Activated T-cell treated with anti-CD3 and anti-CD28 coated beads, Interleukin-2, amount 50 U/mL, for 24 hours (primary cell): Measurements from ENCODE around the gene EBI3.
"Not testable (repeated sequence)": the region's sequence is repeated elsewhere in the genome, so short reads cannot be mapped to it uniquely, and the experiment has no call there.

Source experiments
- DNase-seq: peaks from one replicate; pipeline ENCODE4 v3.0.0-alpha.2; 2020
- H3K27ac Mint-ChIP-seq: 2 replicates; pipeline ENCODE4 v1.8.0; 2020; ENCODE audit warnings: mild to moderate bottlenecking, mixed read lengths
- H3K27me3 Mint-ChIP-seq: 2 replicates; pipeline ENCODE4 v1.8.0; 2020; ENCODE audit warnings: mixed read lengths
- H3K36me3 Mint-ChIP-seq: 2 replicates; pipeline ENCODE4 v1.8.0; 2020; ENCODE audit warnings: low read depth, mixed read lengths
- H3K4me1 Mint-ChIP-seq: 2 replicates; pipeline ENCODE4 v1.8.0; 2020; ENCODE audit warnings: low read depth, mixed read lengths
- H3K4me3 Mint-ChIP-seq: 2 replicates; pipeline ENCODE4 v1.8.0; 2020; ENCODE audit warnings: mild to moderate bottlenecking, moderate library complexity, mixed read lengths
- H3K9me3 Mint-ChIP-seq: 2 replicates; pipeline ENCODE4 v1.8.0; 2020; ENCODE audit warnings: mixed read lengths

EBI3 gene

DNA sequence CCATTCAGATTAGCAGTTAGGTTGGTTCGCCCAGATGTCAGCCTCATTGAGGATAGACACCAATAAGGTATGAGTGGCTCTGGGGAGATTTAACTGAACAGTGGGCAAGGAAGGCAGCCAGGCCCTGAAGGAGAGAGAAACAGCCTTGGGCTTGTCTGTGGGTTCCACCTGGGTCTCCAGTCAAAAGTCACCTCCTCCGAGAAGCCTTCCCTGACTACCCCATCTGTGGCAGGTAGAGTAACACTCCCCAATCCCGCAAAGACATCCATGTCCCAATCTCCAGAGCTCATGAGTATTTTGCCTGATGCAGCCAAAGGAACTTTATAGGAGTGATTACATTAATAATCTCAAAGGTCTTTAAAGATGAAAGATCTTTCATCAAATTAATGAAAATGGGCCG lies 9.5 kb downstream of the EBI3 start:
- DNase-seq: no peak
- no peak overlapping the region for H3K27ac Mint-ChIP-seq
- H3K4me1 Mint-ChIP-seq: no peaks in the 10 kb centered on the region
- H3K4me3 Mint-ChIP-seq: no peak overlapping the region
- peaks cover 2% of the 10 kb centered on the region for H3K27me3 Mint-ChIP-seq
- H3K36me3 Mint-ChIP-seq: no peaks in the 10 kb centered on the region
- H3K9me3 Mint-ChIP-seq: peaks cover 5% of the 10 kb centered on the region

DNA sequence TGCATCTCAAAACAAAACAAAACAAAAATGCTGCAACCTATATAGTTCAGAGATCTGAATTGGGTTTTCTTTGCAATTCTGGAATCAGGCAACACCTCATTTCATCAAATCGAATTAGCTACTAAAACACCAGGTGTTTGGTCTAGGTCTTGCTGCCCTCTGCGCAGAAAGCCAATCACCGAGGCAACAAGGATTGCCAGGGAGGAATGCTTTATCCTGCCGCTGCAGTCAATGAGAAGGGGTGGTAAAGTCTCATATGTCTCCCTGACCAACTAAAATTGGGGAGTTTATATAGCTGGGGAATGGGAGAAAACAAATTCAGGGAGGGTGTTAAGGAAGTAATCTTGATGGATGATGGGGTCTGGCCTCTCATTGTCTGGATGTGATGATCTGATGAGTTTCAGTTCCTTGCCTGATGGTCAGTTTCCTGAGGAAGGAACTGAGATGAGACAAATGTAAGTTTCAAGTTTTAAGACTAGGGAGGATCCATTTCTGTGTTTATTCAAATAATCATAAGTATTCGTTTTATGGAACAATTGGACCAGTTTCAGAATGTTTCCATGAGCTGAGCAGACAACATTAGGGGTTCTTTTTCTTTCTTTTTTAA lies 12.6 kb downstream of the EBI3 start:
- DNase-seq: no peak
- Mint-ChIP-seq H3K27ac (no peak overlapping the region), H3K4me1 (peaks cover 6% of the 10 kb centered on the region), H3K9me3 (peaks cover 5% of the 10 kb centered on the region), H3K27me3 (no peaks in the 10 kb centered on the region), H3K4me3 (no peak overlapping the region), H3K36me3 (peaks cover under 1% of the 10 kb centered on the region)

DNA sequence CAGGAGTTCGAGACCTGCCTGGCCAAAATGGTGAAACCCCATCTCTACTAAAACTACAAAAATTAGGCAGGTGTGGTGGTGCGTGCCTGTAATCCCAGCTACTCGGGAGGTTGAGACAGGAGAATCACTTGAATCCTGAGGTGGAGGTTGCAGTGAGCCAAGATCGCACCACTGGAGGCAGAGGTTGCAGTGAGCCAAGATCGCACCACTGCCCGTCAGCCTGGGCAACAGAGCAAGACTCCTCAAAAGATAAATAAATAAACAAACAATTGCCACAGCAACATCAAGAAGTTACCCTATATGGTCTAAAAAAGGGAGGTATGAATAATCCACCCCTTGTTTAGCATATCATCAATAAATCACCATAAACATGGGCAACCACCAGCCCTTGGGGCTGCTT lies 16.6 kb downstream of the EBI3 start:
- H3K36me3 Mint-ChIP-seq: peaks cover 34% of the 10 kb centered on the region
- peak overlapping the region; percentile 86 for H3K4me3 Mint-ChIP-seq
- H3K27ac Mint-ChIP-seq: peak overlapping the region; percentile 98
- H3K27me3 Mint-ChIP-seq, H3K9me3 Mint-ChIP-seq, DNase-seq: not testable (repeated sequence)
- peaks cover 21% of the 10 kb centered on the region for H3K4me1 Mint-ChIP-seq

DNA sequence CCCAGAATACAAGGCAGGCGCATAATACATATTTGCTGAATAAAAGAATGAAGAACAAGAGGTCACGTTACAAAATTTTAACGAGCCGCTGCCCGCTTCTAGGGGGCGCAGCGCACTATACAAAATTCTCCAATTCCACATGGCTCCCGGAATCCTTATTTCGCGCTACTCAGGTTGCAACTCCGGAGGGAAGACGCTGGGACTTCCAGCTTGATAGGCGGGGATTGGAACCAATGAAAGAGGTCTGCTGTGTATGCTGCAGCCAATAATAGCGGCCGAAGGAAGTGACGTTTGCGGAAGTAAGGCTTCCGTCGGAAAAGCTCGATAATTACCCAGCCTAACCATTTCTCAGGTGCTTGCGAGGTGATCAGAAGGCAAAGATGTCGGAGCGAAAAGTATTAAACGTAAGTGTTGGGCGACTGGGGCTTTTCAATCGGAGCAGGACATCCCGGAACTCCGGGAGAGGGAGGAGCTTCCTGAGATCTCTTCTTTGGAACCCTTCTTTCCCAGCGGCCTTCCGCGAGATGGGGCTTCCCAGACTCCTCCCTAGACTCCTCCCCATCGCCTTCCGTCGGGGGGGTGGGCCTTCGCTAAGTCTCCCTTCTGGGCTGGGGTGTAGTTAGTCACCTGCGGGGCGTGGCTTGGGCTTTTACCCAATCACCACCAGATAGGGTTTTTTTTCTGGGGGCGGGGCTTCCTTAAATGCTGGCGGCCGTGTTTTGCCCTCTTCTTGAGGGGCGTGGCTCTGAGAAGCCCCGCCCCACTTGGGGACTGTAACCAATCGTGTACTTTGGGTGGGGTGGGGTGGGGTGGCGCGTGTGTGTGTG lies 17.7 kb downstream of the EBI3 start, which contains the start of gene YJU2:
TSS of gene YJU2 (plus strand) at position 314 of the 827 bp plus-strand sequence. CDS start at position 381, 67 bp downstream.
- H3K36me3 Mint-ChIP-seq: peaks cover 44% of the 10 kb centered on the region

DNA sequence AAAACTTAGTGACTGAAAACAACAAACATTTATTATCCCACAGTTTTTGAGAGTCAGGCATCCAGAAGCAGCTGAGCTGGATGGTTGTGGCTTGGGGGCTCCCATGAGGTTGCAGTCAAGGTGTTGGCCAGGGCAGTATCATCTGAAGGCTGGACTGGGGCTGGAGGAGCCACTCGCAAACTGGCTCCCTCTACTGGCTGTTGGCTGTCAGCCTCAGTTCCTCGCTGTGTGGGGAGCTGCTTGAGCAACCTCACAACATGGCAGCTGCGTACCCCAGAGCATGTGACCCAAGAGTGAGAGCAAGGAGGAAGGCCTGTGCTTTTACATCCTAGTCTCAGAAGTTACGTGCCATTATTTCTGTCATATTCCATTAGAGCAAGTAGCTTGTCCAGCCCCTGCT lies 27.2 kb downstream of the EBI3 start:
- no peak overlapping the region for H3K4me3 Mint-ChIP-seq
- no peaks in the 10 kb centered on the region for H3K9me3 Mint-ChIP-seq
- DNase-seq: no peak
- no peaks in the 10 kb centered on the region for H3K4me1 Mint-ChIP-seq
- H3K27ac Mint-ChIP-seq: no peak overlapping the region
- no peaks in the 10 kb centered on the region for H3K27me3 Mint-ChIP-seq
- peaks cover 91% of the 10 kb centered on the region for H3K36me3 Mint-ChIP-seq

More for the DNA sequence above, 17.7 kb downstream of the EBI3 start, which contains the start of gene YJU2:
- H3K27me3 Mint-ChIP-seq: no peaks in the 10 kb centered on the region
- peak within 1 kb of the TSS; percentile 86 for H3K4me3 Mint-ChIP-seq
- H3K4me1 Mint-ChIP-seq: peaks cover 21% of the 10 kb centered on the region
- peak; percentile 96 for DNase-seq
- H3K9me3 Mint-ChIP-seq: peaks cover 2% of the 10 kb centered on the region
- peak within 1 kb of the TSS; percentile 98 for H3K27ac Mint-ChIP-seq

DNA sequence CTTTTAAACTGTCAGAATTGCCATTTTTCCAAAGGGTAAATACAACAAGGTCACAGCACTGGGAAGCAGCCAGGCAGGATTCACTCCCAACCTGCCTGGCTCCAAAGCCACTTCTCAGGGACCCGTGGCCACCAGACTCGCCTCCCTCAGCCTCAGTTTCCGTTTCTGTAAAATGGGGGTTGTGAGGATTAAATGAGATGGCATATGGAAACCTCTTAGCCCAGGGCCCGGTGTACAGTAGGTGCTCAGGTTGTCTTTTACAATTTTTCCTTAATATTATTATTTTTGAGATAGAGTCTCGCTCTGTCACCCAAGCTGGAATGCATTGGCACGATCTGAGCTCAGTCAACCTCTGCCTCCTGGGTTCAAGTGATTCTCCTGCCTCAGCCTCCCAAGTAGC lies 27.7 kb downstream of the EBI3 start:
- H3K4me1 Mint-ChIP-seq: no peaks in the 10 kb centered on the region
- no peak for DNase-seq
- peaks cover 91% of the 10 kb centered on the region for H3K36me3 Mint-ChIP-seq
- no peaks in the 10 kb centered on the region for H3K27me3 Mint-ChIP-seq
- no peak overlapping the region for H3K27ac Mint-ChIP-seq
- no peak overlapping the region for H3K4me3 Mint-ChIP-seq
- no peaks in the 10 kb centered on the region for H3K9me3 Mint-ChIP-seq

DNA sequence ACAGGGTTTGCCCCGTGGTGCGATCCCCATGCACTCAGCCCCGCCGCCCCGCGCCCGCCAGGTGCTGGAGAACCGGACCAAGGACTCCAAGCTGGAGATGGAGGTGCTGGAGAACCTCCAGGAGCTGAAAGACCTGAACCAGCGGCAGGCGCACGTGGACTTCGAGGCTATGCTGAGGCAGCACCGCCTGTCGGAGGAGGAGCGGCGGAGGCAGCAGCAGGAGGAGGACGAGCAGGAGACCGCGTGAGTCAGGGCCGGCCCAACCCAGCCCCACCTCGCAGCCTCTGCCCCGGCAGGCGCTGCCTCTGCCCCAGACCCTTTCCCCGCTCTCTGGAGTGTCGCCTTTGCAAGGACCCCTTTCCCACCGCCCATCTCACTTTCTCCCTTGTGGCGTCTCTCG lies 28.9 kb downstream of the EBI3 start:
- no peaks in the 10 kb centered on the region for H3K27me3 Mint-ChIP-seq
- DNase-seq: no peak

DNA sequence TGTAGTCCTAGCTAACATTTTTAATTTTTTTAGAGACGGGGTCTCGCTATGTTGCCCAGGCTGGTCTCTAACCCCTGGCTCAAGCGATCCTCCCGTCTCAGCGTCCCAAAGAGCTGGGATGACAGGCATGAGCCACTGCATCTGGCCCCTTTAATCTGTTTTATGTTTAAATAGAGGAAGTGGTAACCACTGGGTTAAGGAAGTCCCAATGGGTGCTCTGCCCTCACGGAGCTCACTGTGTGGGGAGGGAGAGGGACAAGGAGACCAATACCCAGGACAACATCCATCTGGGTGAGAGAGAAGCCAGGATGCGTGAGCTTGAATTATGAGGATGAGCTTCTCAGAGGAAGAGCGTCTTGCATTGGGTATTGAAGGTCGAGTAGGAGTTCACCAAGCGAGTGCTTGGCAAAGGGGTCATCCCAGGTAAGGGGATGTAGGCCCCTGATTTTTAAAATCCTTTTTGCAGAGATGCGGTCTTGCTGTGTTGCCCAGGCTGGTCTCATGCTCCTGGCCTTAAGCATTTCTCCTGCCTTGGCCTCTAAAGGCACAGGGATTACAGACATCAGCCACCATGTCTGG lies 31.4 kb downstream of the EBI3 start:
- H3K9me3 Mint-ChIP-seq: no peaks in the 10 kb centered on the region
- DNase-seq: no peak
- H3K27me3 Mint-ChIP-seq: no peaks in the 10 kb centered on the region
- peaks cover 14% of the 10 kb centered on the region for H3K4me1 Mint-ChIP-seq
- H3K36me3 Mint-ChIP-seq: peaks cover 85% of the 10 kb centered on the region
- H3K27ac Mint-ChIP-seq: peak overlapping the region; percentile 56
- H3K4me3 Mint-ChIP-seq: no peak overlapping the region

More for the DNA sequence above, 28.9 kb downstream of the EBI3 start:
- Mint-ChIP-seq H3K27ac (no peak overlapping the region), H3K4me3 (no peak overlapping the region), H3K4me1 (peaks cover 2% of the 10 kb centered on the region), H3K9me3 (no peaks in the 10 kb centered on the region), H3K36me3 (peaks cover 90% of the 10 kb centered on the region)

DNA sequence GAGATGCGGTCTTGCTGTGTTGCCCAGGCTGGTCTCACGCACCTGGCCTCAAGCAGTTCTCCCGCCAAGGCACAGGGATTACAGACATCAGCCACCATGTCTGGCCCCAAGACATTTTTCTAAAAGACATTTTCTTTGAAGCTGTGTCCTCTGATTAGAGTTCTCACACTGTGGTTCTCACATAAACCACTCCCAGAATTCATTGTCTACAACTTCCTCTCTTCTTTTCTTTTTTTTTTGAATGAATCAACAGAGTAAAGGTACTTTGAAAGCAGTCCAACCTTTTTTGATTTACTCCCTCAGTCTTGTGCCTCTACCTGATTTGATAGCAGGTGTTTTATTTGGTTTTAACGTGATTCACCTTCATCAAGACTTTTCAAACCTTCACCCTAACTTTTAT lies 35.5 kb downstream of the EBI3 start:
- Mint-ChIP-seq H3K9me3 (no peaks in the 10 kb centered on the region), H3K27ac (peak overlapping the region; percentile 90), H3K36me3 (peaks cover 87% of the 10 kb centered on the region), H3K4me1 (peaks cover 14% of the 10 kb centered on the region), H3K4me3 (no peak overlapping the region), H3K27me3 (no peaks in the 10 kb centered on the region)
- no peak for DNase-seq

DNA sequence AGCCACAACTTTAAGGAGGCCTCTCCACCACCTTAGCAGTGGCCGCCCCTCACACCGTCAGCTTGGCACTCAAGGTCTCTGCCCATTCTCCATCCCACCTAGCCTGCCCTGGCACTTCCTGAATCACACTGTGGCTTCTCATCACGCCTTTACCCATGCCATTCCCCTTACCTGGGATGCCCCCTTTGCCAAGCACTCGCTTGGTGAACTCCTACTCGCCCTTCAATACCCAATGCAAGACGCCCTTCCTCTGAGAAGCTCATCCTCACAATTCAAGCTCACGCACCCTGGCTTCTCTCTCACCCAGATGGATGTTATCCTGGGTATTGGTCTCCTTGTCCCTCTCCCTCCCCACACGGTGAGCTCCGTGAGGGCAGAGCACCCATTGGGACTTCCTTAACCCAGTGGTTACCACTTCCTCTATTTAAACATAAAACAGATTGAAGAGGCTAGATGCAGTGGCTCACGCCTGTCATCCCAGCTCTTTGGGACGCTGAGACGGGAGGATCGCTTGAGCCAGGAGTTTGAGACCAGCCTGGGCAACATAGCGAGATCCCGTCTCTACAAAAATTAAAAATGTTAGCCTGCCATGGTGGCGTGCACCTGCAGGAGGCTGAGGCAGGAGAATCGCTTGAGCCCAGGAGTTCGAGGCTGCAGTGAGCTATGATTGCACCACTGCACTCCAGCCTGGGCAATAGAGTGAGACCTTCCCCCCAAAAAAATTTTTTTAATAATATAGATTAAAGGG lies 37.1 kb downstream of the EBI3 start:
- H3K36me3 Mint-ChIP-seq: peaks cover 82% of the 10 kb centered on the region
- H3K4me1 Mint-ChIP-seq: peaks cover 14% of the 10 kb centered on the region
- H3K9me3 Mint-ChIP-seq: no peaks in the 10 kb centered on the region
- H3K27ac Mint-ChIP-seq: peak overlapping the region; percentile 56
- DNase-seq: no peak
- no peak overlapping the region for H3K4me3 Mint-ChIP-seq
- H3K27me3 Mint-ChIP-seq: no peaks in the 10 kb centered on the region

DNA sequence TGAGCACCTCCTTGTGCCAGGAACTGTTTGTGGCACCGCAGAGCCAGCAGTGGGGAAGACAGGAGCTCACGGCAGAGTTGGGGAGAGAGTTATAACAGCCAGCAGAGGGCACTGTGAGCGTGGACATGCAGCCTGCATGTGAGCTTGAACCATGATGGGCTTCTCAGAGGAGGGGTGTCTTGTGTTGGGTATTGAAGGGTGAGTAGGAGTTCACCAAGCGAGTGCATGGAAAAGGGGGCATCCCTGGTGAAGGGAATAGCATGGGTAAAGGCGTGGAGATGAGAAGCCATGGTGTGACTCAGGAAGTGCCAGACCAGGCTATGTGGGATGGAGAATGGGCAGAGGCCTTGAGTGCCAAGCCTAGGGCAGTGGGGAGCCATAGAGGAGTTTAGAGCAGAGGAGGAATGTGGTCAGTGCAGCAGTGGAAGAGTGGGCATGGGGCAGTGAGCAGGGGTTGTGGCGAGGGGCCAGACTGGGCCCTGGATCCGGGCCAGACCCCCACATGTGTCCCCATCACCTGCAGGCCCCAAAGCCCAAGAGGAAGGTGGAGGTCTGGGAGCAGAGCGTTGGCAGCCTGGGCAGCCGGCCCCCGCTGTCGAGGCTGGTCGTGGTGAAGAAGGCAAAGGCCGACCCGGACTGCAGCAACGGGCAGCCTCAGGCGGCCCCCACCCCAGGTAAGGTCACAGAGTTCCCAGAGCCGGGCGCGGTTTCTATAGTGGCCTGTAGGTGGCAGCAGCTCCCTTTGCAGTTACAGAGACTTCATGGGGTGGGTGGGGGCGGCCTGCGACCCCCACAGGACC lies 38.0 kb downstream of the EBI3 start:
- no peaks in the 10 kb centered on the region for H3K27me3 Mint-ChIP-seq
- peaks cover 14% of the 10 kb centered on the region for H3K4me1 Mint-ChIP-seq
- peak overlapping the region; percentile 0 for H3K27ac Mint-ChIP-seq
- H3K9me3 Mint-ChIP-seq: no peaks in the 10 kb centered on the region
- peak; percentile 77 for DNase-seq
- peaks cover 83% of the 10 kb centered on the region for H3K36me3 Mint-ChIP-seq
- no peak overlapping the region for H3K4me3 Mint-ChIP-seq

DNA sequence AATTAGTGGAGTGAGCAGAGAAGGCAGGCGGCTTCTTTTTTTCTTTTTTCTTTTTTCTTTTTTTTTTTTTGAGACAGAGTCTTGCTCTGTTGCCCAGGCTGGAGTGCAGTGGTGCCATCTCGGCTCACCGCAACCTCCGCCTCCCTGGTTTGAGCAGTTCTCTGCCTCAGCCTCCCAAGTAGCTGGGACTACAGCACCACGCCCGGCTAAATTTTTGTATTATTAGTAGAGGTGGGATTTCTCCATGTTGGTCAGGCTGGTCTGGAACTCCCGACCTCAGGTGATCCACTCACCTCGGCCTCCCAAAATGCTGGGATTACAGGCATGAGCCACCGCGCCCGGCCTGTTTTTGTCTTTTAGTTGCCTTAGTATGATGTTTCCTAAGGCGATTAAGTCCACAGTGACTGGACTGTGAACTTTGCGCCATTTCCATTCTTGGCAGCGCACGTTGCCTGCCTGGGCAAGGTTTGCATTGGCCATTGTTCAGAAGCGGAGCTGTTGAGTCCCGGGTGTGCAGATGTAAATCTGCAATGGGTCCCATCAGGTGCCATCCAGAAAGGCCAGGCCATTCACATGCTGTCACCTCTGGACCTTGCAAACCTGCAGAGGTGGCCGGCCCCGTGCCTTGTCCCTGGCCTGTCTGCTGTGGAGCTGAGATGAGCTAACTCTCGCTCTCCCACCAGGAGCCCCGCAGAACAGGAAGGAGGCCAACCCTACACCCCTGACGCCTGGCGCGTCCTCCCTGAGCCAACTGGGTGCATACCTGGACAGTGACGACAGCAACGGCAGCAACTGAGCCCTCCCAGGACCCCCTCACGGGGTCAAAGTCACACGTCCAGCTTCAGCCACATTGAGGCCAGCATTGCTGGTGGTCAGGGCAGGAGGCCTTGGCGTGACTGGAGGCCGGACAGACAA lies 38.8 kb downstream of the EBI3 start:
- no peaks in the 10 kb centered on the region for H3K27me3 Mint-ChIP-seq
- no peak overlapping the region for H3K4me3 Mint-ChIP-seq
- DNase-seq: no peak
- no peaks in the 10 kb centered on the region for H3K9me3 Mint-ChIP-seq
- peaks cover 13% of the 10 kb centered on the region for H3K4me1 Mint-ChIP-seq
- H3K27ac Mint-ChIP-seq: no peak overlapping the region
- peaks cover 82% of the 10 kb centered on the region for H3K36me3 Mint-ChIP-seq

DNA sequence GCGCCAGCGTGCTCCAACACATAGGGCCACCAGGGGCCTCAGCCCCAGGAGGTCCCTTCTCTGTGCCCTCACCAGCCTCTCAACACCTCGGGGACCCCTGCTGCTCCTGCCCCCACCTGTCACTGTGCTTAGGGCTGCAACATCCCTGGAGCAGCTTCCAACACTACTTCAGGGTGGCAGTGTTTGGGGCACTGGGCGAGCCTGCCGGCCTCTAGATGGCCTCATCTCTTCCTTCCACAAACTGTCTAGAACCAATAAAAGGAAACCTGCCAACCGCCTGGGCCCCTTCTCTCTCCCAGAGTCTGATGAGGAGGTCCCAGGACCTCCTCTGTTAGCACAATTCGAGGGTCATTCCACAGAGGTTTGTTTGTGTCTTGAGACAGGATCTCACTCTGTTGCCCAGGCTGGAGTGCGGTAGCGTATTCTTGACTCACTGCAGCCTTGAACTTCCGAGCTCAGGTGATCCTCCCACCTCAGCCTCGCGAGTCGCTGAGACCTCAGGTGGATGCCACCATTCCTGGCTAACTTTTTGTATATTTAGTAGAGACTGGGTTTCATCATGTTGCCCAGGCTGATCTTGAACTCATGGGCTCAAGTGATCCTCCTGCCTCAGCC lies 39.6 kb downstream of the EBI3 start:
- H3K4me1 Mint-ChIP-seq: peaks cover 6% of the 10 kb centered on the region
- no peak overlapping the region for H3K4me3 Mint-ChIP-seq
- H3K27ac Mint-ChIP-seq: no peak overlapping the region
- H3K36me3 Mint-ChIP-seq: peaks cover 76% of the 10 kb centered on the region
- DNase-seq: no peak
- no peaks in the 10 kb centered on the region for H3K27me3 Mint-ChIP-seq
- no peaks in the 10 kb centered on the region for H3K9me3 Mint-ChIP-seq
